ENCODE results near the gene RPL6.
"Not testable (repeated sequence)": the region's sequence is repeated elsewhere in the genome, so short reads cannot be mapped to it uniquely, and the experiment has no call there.

GRCh38 chr12:112389922-112390654, 19.3 kb downstream of the RPL6 start:
- TF ChIP-seq POLR2A (IDR thresholded peaks at IDR 0.05); CTCF (IDR thresholded peaks at IDR 0.05); POLR2AphosphoS5 (IDR thresholded peaks at IDR 0.05; ENCODE audit: insufficient read depth in 1 of 2, low read depth in 1 of 2): not testable (repeated sequence)

Data from vagina (tissue), 2 donors.